Measurements from ENCODE around the gene RPL22L1. TPM values are rescaled to one million over a fixed set of nuclear protein-coding genes. Genes with fewer than 3 reads are reported as not detected.

RPL22L1 gene
- total RNA-seq, 1 experiment from 2014 or later = 40.0 TPM

DNA sequence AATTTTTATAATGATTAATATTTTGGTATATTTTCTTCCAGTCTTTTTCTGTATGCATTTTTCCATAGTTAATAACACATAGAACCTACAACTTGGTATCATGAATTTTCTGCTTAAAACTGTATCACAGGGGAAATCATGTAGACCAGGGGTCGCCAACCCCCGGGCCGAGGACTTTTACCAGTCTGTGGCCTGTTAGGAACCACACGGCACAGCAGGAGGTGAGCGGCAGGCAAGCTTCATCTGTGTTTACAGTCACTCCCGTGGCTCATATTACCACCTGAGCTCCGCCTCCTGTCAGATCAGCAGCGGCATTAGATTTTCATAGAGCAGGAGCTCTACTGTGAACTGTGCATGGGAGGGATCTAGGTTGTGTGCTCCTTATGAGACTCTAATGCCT, 54.7 kb downstream of the RPL22L1 start:
- Histone ChIP-seq H3K27ac (ENCODE audit: low read length) (no peak overlapping the region), H3K4me1 (ENCODE audit: insufficient read depth, low read length) (peaks cover 34% of the 10 kb centered on the region), H4K20me1 (ENCODE audit: low read length) (no peaks in the 10 kb centered on the region), H3K9ac (ENCODE audit: low read length) (no peak overlapping the region), H3K9me3 (ENCODE audit: low read length) (no peaks in the 10 kb centered on the region), H3K9me2 (replicated peaks; ENCODE audit: low read length) (no peaks in the 10 kb centered on the region), H3K36me3 (ENCODE audit: low read depth, low read length) (no peaks in the 10 kb centered on the region), H3K4me3 (ENCODE audit: low read length) (no peak overlapping the region; the same call in 1 of the 2 replicates), H3K4me2 (ENCODE audit: low read length) (peak overlapping the region; percentile 52), H3F3A (ENCODE audit: low read length, unreplicated experiment) (peaks cover 7% of the 10 kb centered on the region), H3K79me2 (ENCODE audit: low read length) (no peaks in the 10 kb centered on the region), H3K27me3 (ENCODE audit: low read length) (no peaks in the 10 kb centered on the region), H2AFZ (ENCODE audit: low read length) (peak overlapping the region; percentile 48)
- no peak for TF ChIP-seq EZH2 (IDR thresholded peaks at IDR 0.05; ENCODE audit: low read length, unreplicated experiment)
- TF ChIP-seq CTCF (conservative IDR thresholded peaks at IDR 0.05; ENCODE audit: low read depth, low read length) = no peak
- TF ChIP-seq EZH2phosphoT487 (IDR thresholded peaks at IDR 0.05; ENCODE audit: borderline replicate concordance, low read length) = no peak
- BruUV-seq (replicated peaks) = no TSS peak
- peak; percentile 75 for ATAC-seq
- ChIA-PET POLR2A (ENCODE audit: unreplicated experiment) (interaction anchor here (0.6 kb wide), 1 partner anchor 11 kb away, joined by 8 read pairs; no protein-coding TSS in a partner anchor), CTCF (interaction anchor here (0.6 to 1.4 kb wide), 5 partner anchors 33 to 750 kb away, joined by 3 to 10 read pairs (median 6); no protein-coding TSS in a partner anchor)
- DNase-seq = peak; percentile 69
- intact Hi-C loops (cut with micrococcal nuclease) = loop anchor here (2.0 to 10.0 kb wide), 2 partner anchors 33 to 1051 kb away; partner anchors contain the start of genes ACTRT3 and TERC

Other genes with a start within 250 kb of the RPL22L1 start
- gene EIF5A2, start 38.4 kb upstream of the RPL22L1 start, total RNA-seq (2014; rRNA removed) = 10.7 and 11.1 TPM in 2 replicates
- gene SLC2A2, start 156.5 kb upstream of the RPL22L1 start, total RNA-seq (2014; rRNA removed) = not detected in 2 replicates

Measured in PC-3 (cell line).